ENCODE data around the gene SWT1. TPM values are rescaled to one million over a fixed set of nuclear protein-coding genes. Genes with fewer than 3 reads are reported as not detected.
"Not testable (repeated sequence)": the region's sequence is repeated elsewhere in the genome, so short reads cannot be mapped to it uniquely, and the experiment has no call there.

SWT1 gene
- total RNA-seq, 1 donor from 2014 or later: 5.5 TPM

GRCh38 chr1:185200889-185201288, 43.9 kb downstream of the SWT1 start:
- intact Hi-C loops (cut with micrococcal nuclease): no loop called here
- DNase-seq: no peak
- Mint-ChIP-seq H3K9me3 (peaks cover 14% of the 10 kb centered on the region), H3K4me1 (no peaks in the 10 kb centered on the region), H3K4me3 (no peak overlapping the region), H3K27ac (no peak overlapping the region), H3K36me3 (ENCODE audit: low read depth) (peaks cover 45% of the 10 kb centered on the region), H3K27me3 (no peaks in the 10 kb centered on the region)
- TF ChIP-seq CTCF (IDR thresholded peaks at IDR 0.05): no peak
- ATAC-seq (ENCODE audit: low read depth): no peak
- CTCF ChIA-PET: no interaction called here
- POLR2A ChIA-PET: no interaction called here

GRCh38 chr1:185207170-185207569, 50.2 kb downstream of the SWT1 start:
- intact Hi-C loops (cut with micrococcal nuclease): no loop called here
- DNase-seq: no peak
- H3K4me1 Mint-ChIP-seq: no peaks in the 10 kb centered on the region
- no peak overlapping the region for H3K4me3 Mint-ChIP-seq
- H3K36me3 Mint-ChIP-seq (ENCODE audit: low read depth): peaks cover 33% of the 10 kb centered on the region
- ChIA-PET CTCF (no interaction called here), POLR2A (no interaction called here)
- H3K27me3 Mint-ChIP-seq: no peaks in the 10 kb centered on the region
- no peak overlapping the region for H3K27ac Mint-ChIP-seq
- ATAC-seq (ENCODE audit: low read depth): no peak
- TF ChIP-seq CTCF (IDR thresholded peaks at IDR 0.05): no peak
- H3K9me3 Mint-ChIP-seq: peaks cover 3% of the 10 kb centered on the region

GRCh38 chr1:185207980-185208602, 51.1 kb downstream of the SWT1 start:
- ChIA-PET CTCF (interaction anchor here (0.9 kb wide), 1 partner anchor 473 kb away, joined by 3 read pairs; no protein-coding TSS in a partner anchor), POLR2A (no interaction called here)
- Mint-ChIP-seq H3K27me3 (no peaks in the 10 kb centered on the region), H3K9me3 (peaks cover 3% of the 10 kb centered on the region), H3K4me1 (no peaks in the 10 kb centered on the region), H3K4me3 (no peak overlapping the region), H3K27ac (no peak overlapping the region), H3K36me3 (ENCODE audit: low read depth) (peaks cover 35% of the 10 kb centered on the region)
- intact Hi-C loops (cut with micrococcal nuclease): no loop called here
- TF ChIP-seq CTCF (IDR thresholded peaks at IDR 0.05): no peak
- DNase-seq: no peak
- no peak for ATAC-seq (ENCODE audit: low read depth)

GRCh38 chr1:185208626-185209180, 51.7 kb downstream of the SWT1 start:
- POLR2A ChIA-PET: no interaction called here

GRCh38 chr1:185209357-185209756, 52.4 kb downstream of the SWT1 start:
- ATAC-seq (ENCODE audit: low read depth); H3K9me3 Mint-ChIP-seq; intact Hi-C loops (cut with micrococcal nuclease); H3K27ac Mint-ChIP-seq; POLR2A ChIA-PET; H3K4me3 Mint-ChIP-seq; H3K27me3 Mint-ChIP-seq; DNase-seq; H3K4me1 Mint-ChIP-seq: not testable (repeated sequence)
- H3K36me3 Mint-ChIP-seq (ENCODE audit: low read depth): peaks cover 38% of the 10 kb centered on the region
- CTCF ChIA-PET: interaction anchor here (0.9 kb wide), 1 partner anchor 472 kb away, joined by 3 read pairs; no protein-coding TSS in a partner anchor

More at GRCh38 chr1:185208626-185209180, 51.7 kb downstream of the SWT1 start:
- peaks cover 35% of the 10 kb centered on the region for H3K36me3 Mint-ChIP-seq (ENCODE audit: low read depth)
- ATAC-seq (ENCODE audit: low read depth): no peak
- H3K9me3 Mint-ChIP-seq: peaks cover 3% of the 10 kb centered on the region
- no peak overlapping the region for H3K4me3 Mint-ChIP-seq
- no peak for TF ChIP-seq CTCF (IDR thresholded peaks at IDR 0.05)
- CTCF ChIA-PET: interaction anchor here (0.9 kb wide), 1 partner anchor 472 kb away, joined by 3 read pairs; no protein-coding TSS in a partner anchor
- H3K27me3 Mint-ChIP-seq: no peaks in the 10 kb centered on the region
- no peaks in the 10 kb centered on the region for H3K4me1 Mint-ChIP-seq
- H3K27ac Mint-ChIP-seq: no peak overlapping the region
- intact Hi-C loops (cut with micrococcal nuclease): no loop called here
- no peak for DNase-seq

All from activated B cell treated with CpG ODN at 0.5 μM for 24 hours (primary cell).